Caco-2 (cell line): Measurements from ENCODE around the gene ZNF296. TPM values are rescaled to one million over a fixed set of nuclear protein-coding genes. Genes with fewer than 3 reads are reported as not detected.

Experiments used
- BruUV-seq: library from RNA; stranded (reverse); fragments of 400-500 nt; replicated peaks from 2 replicates; lab custom pipeline; 2021; lab: Mats Ljungman, UMichigan
- CTCF ChIA-PET: fragments of 300-600 bp; sonication (Branson Sonifier 250); formaldehyde crosslinking; loops from one replicate; lab custom pipeline; 2022; ENCODE audit warnings: antibody characterized with exemption; lab: Charles Lee
- POLR2A ChIA-PET: fragments of 300-600 bp; sonication (Branson Sonifier 250); formaldehyde crosslinking; loops from one replicate; lab custom pipeline; 2022; ENCODE audit warnings: antibody characterized with exemption; lab: Charles Lee
- DNase-seq, 2 experiments: peaks; one replicate each; pipeline versions ENCODE4 v3.0.0 to v3.0.0-alpha.2; 2020 to 2022
- H3K27me3 ChIP-seq: replicated peaks from 2 replicates; pipeline ENCODE4 v1.6.0; 2011; ENCODE audit warnings: low read length; ENCODE audit not compliant: control insufficient read depth, insufficient read depth
- H3K36me3 ChIP-seq: 2 replicates; pipeline ENCODE4 v1.5.1; 2011; ENCODE audit warnings: low read length; ENCODE audit not compliant: control insufficient read depth, insufficient read depth
- H3K4me1 ChIP-seq: fragments of 250-450 bp; sonication (Bioruptor Pico); 2 replicates; pipeline ENCODE4 v1.5.1; 2020; ENCODE audit warnings: mild to moderate bottlenecking
- H3K4me3 ChIP-seq: 2 replicates; pipeline ENCODE4 v1.5.1; 2011; ENCODE audit warnings: low read depth, mild to moderate bottlenecking, control low read depth, low read length
- H3K9me3 ChIP-seq: fragments of 250-450 bp; sonication (Bioruptor Pico); 2 replicates; pipeline ENCODE4 v1.5.1; 2020; ENCODE audit warnings: mild to moderate bottlenecking, moderate library complexity
- H3K27ac Mint-ChIP-seq: one replicate; pipeline ENCODE4 v1.8.0; 2022; ENCODE audit warnings: mixed read lengths; ENCODE audit not compliant: unreplicated experiment
- H3K27me3 Mint-ChIP-seq: one replicate; pipeline ENCODE4 v1.8.0; 2022; ENCODE audit warnings: mixed read lengths; ENCODE audit not compliant: insufficient read depth, unreplicated experiment
- H3K36me3 Mint-ChIP-seq: one replicate; pipeline ENCODE4 v1.8.0; 2022; ENCODE audit warnings: mild to moderate bottlenecking, mixed read lengths; ENCODE audit not compliant: insufficient read depth, unreplicated experiment
- H3K4me1 Mint-ChIP-seq: one replicate; pipeline ENCODE4 v1.8.0; 2022; ENCODE audit warnings: low read depth, mixed read lengths; ENCODE audit not compliant: unreplicated experiment
- H3K4me3 Mint-ChIP-seq: one replicate; pipeline ENCODE4 v1.8.0; 2022; ENCODE audit warnings: mild to moderate bottlenecking, moderate library complexity, mixed read lengths; ENCODE audit not compliant: unreplicated experiment
- H3K9me3 Mint-ChIP-seq: one replicate; pipeline ENCODE4 v1.8.0; 2022; ENCODE audit warnings: mixed read lengths; ENCODE audit not compliant: unreplicated experiment
- CTCF ChIP-seq, 2 experiments: fragments of 200-600 bp in 1 of 2; IDR thresholded peaks; 1 replicate in 1 of 2; 2 replicates in 1 of 2; pipeline versions ENCODE4 v1.5.1 to v1.8.0; 2011 to 2022; ENCODE audit warnings: antibody characterized with exemption in 1 of 2, control low read depth in 1 of 2, inconsistent platforms in 1 of 2, low read depth in 1 of 2, low read length in 1 of 2, mild to moderate bottlenecking in 1 of 2, moderate library complexity in 1 of 2; ENCODE audit not compliant: insufficient read depth in 1 of 2, severe bottlenecking in 1 of 2, unreplicated experiment in 1 of 2
- intact Hi-C: fragments of 100-400 bp; cut with micrococcal nuclease; formaldehyde crosslinking; loops from one replicate; pipeline ENCODE4 v1.10.0; 2022; ENCODE audit not compliant: unreplicated experiment
- total RNA-seq: library from RNA; stranded (reverse); gene quantifications from 2 replicates; pipeline ENCODE4 v1.2.3, GENCODE V29; 2022

The ZNF296 gene
- total RNA-seq, 1 experiment from 2014 or later: 9.4 TPM

- H3K27me3 Mint-ChIP-seq: no peaks in the 10 kb centered on the region
- no peaks in the 10 kb centered on the region for H3K27me3 ChIP-seq
- H3K27ac Mint-ChIP-seq: no peak overlapping the region
- no peak for TF ChIP-seq CTCF (IDR thresholded peaks at IDR 0.05; ENCODE audit: insufficient read depth in 1 of 2, low read depth in 1 of 2, low read length in 1 of 2, severe bottlenecking in 1 of 2, unreplicated experiment in 1 of 2)
- CTCF ChIA-PET: interaction anchor here (0.6 kb wide), 1 partner anchor 95 kb away, joined by 4 read pairs; no protein-coding TSS in a partner anchor
- no peak overlapping the region for H3K4me3 Mint-ChIP-seq
- no peaks in the 10 kb centered on the region for H3K9me3 Mint-ChIP-seq
- no peaks in the 10 kb centered on the region; the same call in 1 of the 2 replicates for H3K36me3 ChIP-seq
- no peaks in the 10 kb centered on the region for H3K4me1 Mint-ChIP-seq
- no TSS peak for BruUV-seq
- H3K4me3 ChIP-seq: no peak overlapping the region
- intact Hi-C loops: no loop called here
- POLR2A ChIA-PET: no interaction called here
- H3K9me3 ChIP-seq: no peaks in the 10 kb centered on the region
- no peaks in the 10 kb centered on the region for H3K4me1 ChIP-seq
- peaks cover 26% of the 10 kb centered on the region for H3K36me3 Mint-ChIP-seq
- no peak for DNase-seq
These were observed 45.5 kb downstream of the ZNF296 start for GRCh38 chr19:45030825-45031224.

GRCh38 chr19:45027371-45027770 lies 48.9 kb downstream of the ZNF296 start:
- H3K27me3 Mint-ChIP-seq: no peaks in the 10 kb centered on the region
- no peak for DNase-seq
- BruUV-seq: no TSS peak
- no peaks in the 10 kb centered on the region for H3K9me3 Mint-ChIP-seq
- no peaks in the 10 kb centered on the region; the same call in 1 of the 2 replicates for H3K36me3 ChIP-seq
- no peak overlapping the region for H3K4me3 ChIP-seq
- H3K36me3 Mint-ChIP-seq: peaks cover 21% of the 10 kb centered on the region
- no peaks in the 10 kb centered on the region for H3K27me3 ChIP-seq
- ChIA-PET CTCF (no interaction called here), POLR2A (interaction anchor here (0.5 to 1.1 kb wide), 2 partner anchors 11 to 148 kb away, joined by 5 to 6 read pairs; partner anchors contain the start of gene CLASRP)
- H3K4me1 ChIP-seq: no peaks in the 10 kb centered on the region
- H3K4me1 Mint-ChIP-seq: no peaks in the 10 kb centered on the region
- no peak overlapping the region for H3K27ac Mint-ChIP-seq
- H3K9me3 ChIP-seq: no peaks in the 10 kb centered on the region
- TF ChIP-seq CTCF (IDR thresholded peaks at IDR 0.05; ENCODE audit: insufficient read depth in 1 of 2, low read depth in 1 of 2, low read length in 1 of 2, severe bottlenecking in 1 of 2, unreplicated experiment in 1 of 2): no peak
- intact Hi-C loops: no loop called here
- no peak overlapping the region for H3K4me3 Mint-ChIP-seq

GRCh38 chr19:45025264-45025663 lies 51.0 kb downstream of the ZNF296 start:
- no peak for TF ChIP-seq CTCF (IDR thresholded peaks at IDR 0.05; ENCODE audit: insufficient read depth in 1 of 2, low read depth in 1 of 2, low read length in 1 of 2, severe bottlenecking in 1 of 2, unreplicated experiment in 1 of 2)
- no peaks in the 10 kb centered on the region for H3K9me3 Mint-ChIP-seq
- DNase-seq: no peak
- H3K27me3 Mint-ChIP-seq: no peaks in the 10 kb centered on the region
- H3K4me3 Mint-ChIP-seq: no peak overlapping the region
- CTCF ChIA-PET: no interaction called here
- Histone ChIP-seq H3K36me3 (no peaks in the 10 kb centered on the region), H3K4me3 (no peak overlapping the region), H3K4me1 (no peaks in the 10 kb centered on the region), H3K9me3 (no peaks in the 10 kb centered on the region), H3K27me3 (no peaks in the 10 kb centered on the region)
- H3K27ac Mint-ChIP-seq: no peak overlapping the region
- intact Hi-C loops: no loop called here
- POLR2A ChIA-PET: no interaction called here
- no TSS peak for BruUV-seq
- peaks cover 16% of the 10 kb centered on the region for H3K36me3 Mint-ChIP-seq
- H3K4me1 Mint-ChIP-seq: no peaks in the 10 kb centered on the region
